CD4-positive, CD25-positive, alpha-beta regulatory T cell (primary cell): ENCODE results near the gene ANKRD39. TPM values are rescaled to one million over a fixed set of nuclear protein-coding genes. Genes with fewer than 3 reads are reported as not detected.

Experiments used
- ATAC-seq, 2 donors: fragments of 150-1000 bp; cut with Tn5 transposase; one replicate each; pipeline ENCODE4 v1.10.0; 2021; ENCODE audit warnings: low read depth in 2 of 2, moderate number of reproducible peaks in 2 of 2, moderate library complexity in 1 of 2
- DNase-seq, 3 donors: peaks; one replicate each; pipeline versions ENCODE4 v3.0.0 to v3.0.0-alpha.2; 2012 to 2022; ENCODE audit warnings: mixed read lengths in 1 of 3
- H3K27ac ChIP-seq: one replicate; pipeline ENCODE4 v1.7.0; 2013; ENCODE audit warnings: mild to moderate bottlenecking, low read length; ENCODE audit not compliant: insufficient read depth, poor library complexity, severe bottlenecking
- H3K27me3 ChIP-seq: one replicate; pipeline ENCODE4 v1.7.0; 2013; ENCODE audit warnings: low read length; ENCODE audit not compliant: control insufficient read depth, insufficient read depth
- H3K36me3 ChIP-seq: one replicate; pipeline ENCODE4 v1.7.0; 2013; ENCODE audit warnings: mild to moderate bottlenecking, low read length, moderate library complexity; ENCODE audit not compliant: control insufficient read depth, insufficient read depth
- H3K4me1 ChIP-seq: 2 replicates; pipeline ENCODE4 v1.7.0; 2013; ENCODE audit warnings: mild to moderate bottlenecking, low read length; ENCODE audit not compliant: insufficient read depth, control insufficient read depth, poor library complexity, severe bottlenecking
- H3K4me3 ChIP-seq: one replicate; pipeline ENCODE4 v1.7.0; 2013; ENCODE audit warnings: low read depth, mild to moderate bottlenecking, low read length, moderate library complexity
- H3K9me3 ChIP-seq, 2 experiments: 1 replicate in 1 of 2; 2 replicates in 1 of 2; pipeline ENCODE4 v1.7.0; 2013; ENCODE audit warnings: low read length in 2 of 2, mild to moderate bottlenecking in 1 of 2, moderate library complexity in 1 of 2; ENCODE audit not compliant: control insufficient read depth in 2 of 2
- H3K27ac Mint-ChIP-seq, 3 donors: one replicate each; pipeline ENCODE4 v1.8.0; 2020 to 2022; ENCODE audit warnings: mild to moderate bottlenecking in 3 of 3, mixed read lengths in 3 of 3, moderate library complexity in 2 of 3
- H3K27me3 Mint-ChIP-seq: one replicate; pipeline ENCODE4 v1.8.0; 2022; ENCODE audit warnings: mild to moderate bottlenecking, mixed read lengths
- H3K36me3 Mint-ChIP-seq: one replicate; pipeline ENCODE4 v1.8.0; 2020; ENCODE audit warnings: mixed read lengths
- H3K4me1 Mint-ChIP-seq, 4 donors: one replicate each; pipeline ENCODE4 v1.8.0; 2020 to 2022; ENCODE audit warnings: mixed read lengths in 4 of 4, mild to moderate bottlenecking in 1 of 4
- H3K4me3 Mint-ChIP-seq, 4 donors: one replicate each; pipeline ENCODE4 v1.8.0; 2020 to 2022; ENCODE audit warnings: mild to moderate bottlenecking in 4 of 4, mixed read lengths in 4 of 4, moderate library complexity in 3 of 4
- H3K9me3 Mint-ChIP-seq, 7 donors: one replicate each; pipeline ENCODE4 v1.8.0; 2020 to 2022; ENCODE audit warnings: mixed read lengths in 7 of 7, mild to moderate bottlenecking in 3 of 7, moderate library complexity in 2 of 7
- polyA plus RNA-seq, 4 donors: library from polyadenylated mRNA; unstranded; fragments of 300-500 nt; fragmentation: Illumina TruSeq; gene quantifications; one replicate each; pipeline ENCODE4 v1.2.3, GENCODE V29; 2021
- total RNA-seq: library from RNA; stranded (reverse); gene quantifications from one replicate; pipeline ENCODE4 v1.2.3, GENCODE V29; 2022

Gene ANKRD39
- total and polyA plus RNA-seq, 5 donors from 2014 or later, result 30.2 to 44.4 (median 35.0) TPM

- DNase-seq, result peak in 1 of 3 donors; percentile 69
- H3K9me3 Mint-ChIP-seq, result no peaks in the 10 kb centered on the region
- Histone ChIP-seq H3K4me3 (peak overlapping the region; percentile 82), H3K27ac (peak overlapping the region; percentile 81), H3K9me3 (no peaks in the 10 kb centered on the region), H3K27me3 (no peaks in the 10 kb centered on the region), H3K4me1 (peaks cover 37% of the 10 kb centered on the region), H3K36me3 (peaks cover 24% of the 10 kb centered on the region)
- no peak for ATAC-seq
- peaks cover 16 to 52% (median 34%) of the 10 kb centered on the region in 4 donors for H3K4me1 Mint-ChIP-seq
- H3K4me3 Mint-ChIP-seq, result peak overlapping the region; percentile 91 to 99 (median 94)
- no peaks in the 10 kb centered on the region for H3K27me3 Mint-ChIP-seq
- peaks cover 14% of the 10 kb centered on the region for H3K36me3 Mint-ChIP-seq
- peak overlapping the region; percentile 87 to 94 (median 88) for H3K27ac Mint-ChIP-seq
These were observed 795 bp downstream of the ANKRD39 start for GRCh38 chr2:96856776-96857666.

GRCh38 chr2:96853321-96853720, 4.5 kb downstream of the ANKRD39 start:
- H3K27me3 Mint-ChIP-seq, result no peaks in the 10 kb centered on the region
- peaks cover 18% of the 10 kb centered on the region for H3K4me1 ChIP-seq
- no peaks in the 10 kb centered on the region for H3K9me3 Mint-ChIP-seq
- peaks cover 15 to 39% (median 22%) of the 10 kb centered on the region in 4 donors for H3K4me1 Mint-ChIP-seq
- ATAC-seq (no peak), DNase-seq (no peak)
- H3K4me3 Mint-ChIP-seq, result peak overlapping the region in 2 of 4 donors; percentile 61 to 66
- peaks cover 17% of the 10 kb centered on the region for H3K36me3 Mint-ChIP-seq
- H3K27ac Mint-ChIP-seq, result no peak overlapping the region
- no peak overlapping the region for H3K27ac ChIP-seq
- no peaks in the 10 kb centered on the region for H3K9me3 ChIP-seq
- peaks cover 47% of the 10 kb centered on the region for H3K36me3 ChIP-seq
- no peak overlapping the region for H3K4me3 ChIP-seq
- no peaks in the 10 kb centered on the region for H3K27me3 ChIP-seq

GRCh38 chr2:96852667-96853066, 5.1 kb downstream of the ANKRD39 start:
- Mint-ChIP-seq H3K36me3 (peaks cover 22% of the 10 kb centered on the region), H3K9me3 (no peaks in the 10 kb centered on the region), H3K4me1 (peaks cover 16 to 42% (median 22%) of the 10 kb centered on the region in 4 donors), H3K4me3 (peak overlapping the region in 1 of 4 donors; percentile 66), H3K27ac (no peak overlapping the region), H3K27me3 (no peaks in the 10 kb centered on the region)
- Histone ChIP-seq H3K27me3 (no peaks in the 10 kb centered on the region), H3K4me3 (no peak overlapping the region), H3K36me3 (peaks cover 54% of the 10 kb centered on the region), H3K9me3 (no peaks in the 10 kb centered on the region), H3K27ac (no peak overlapping the region), H3K4me1 (peaks cover 18% of the 10 kb centered on the region)
- ATAC-seq (no peak), DNase-seq (no peak)

GRCh38 chr2:96848264-96848663, 9.6 kb downstream of the ANKRD39 start:
- Mint-ChIP-seq H3K36me3 (peaks cover 23% of the 10 kb centered on the region), H3K4me1 (peaks cover 0 to 12% (median 7%) of the 10 kb centered on the region in 4 donors)
- ATAC-seq, result no peak

GRCh38 chr2:96847586-96847985, 10.2 kb downstream of the ANKRD39 start:
- peaks cover 16% of the 10 kb centered on the region for H3K36me3 Mint-ChIP-seq
- no peak for ATAC-seq
- no peaks in the 10 kb centered on the region for H3K9me3 ChIP-seq
- no peak for DNase-seq
- H3K4me1 ChIP-seq, result no peaks in the 10 kb centered on the region
- H3K27ac Mint-ChIP-seq, result no peak overlapping the region
- no peaks in the 10 kb centered on the region for H3K27me3 Mint-ChIP-seq
- no peaks in the 10 kb centered on the region for H3K9me3 Mint-ChIP-seq
- no peaks in the 10 kb centered on the region for H3K27me3 ChIP-seq
- peaks cover 46% of the 10 kb centered on the region for H3K36me3 ChIP-seq
- H3K4me3 Mint-ChIP-seq, result no peak overlapping the region
- no peak overlapping the region for H3K4me3 ChIP-seq
- H3K27ac ChIP-seq, result no peak overlapping the region
- H3K4me1 Mint-ChIP-seq, result peaks cover 0 to 6% (median 4%) of the 10 kb centered on the region in 4 donors

More at GRCh38 chr2:96848264-96848663, 9.6 kb downstream of the ANKRD39 start:
- no peaks in the 10 kb centered on the region for H3K4me1 ChIP-seq
- no peaks in the 10 kb centered on the region for H3K27me3 ChIP-seq
- DNase-seq, result no peak
- H3K4me3 ChIP-seq, result no peak overlapping the region
- H3K27ac ChIP-seq, result no peak overlapping the region
- Mint-ChIP-seq H3K27ac (no peak overlapping the region), H3K4me3 (no peak overlapping the region), H3K9me3 (no peaks in the 10 kb centered on the region), H3K27me3 (no peaks in the 10 kb centered on the region)
- peaks cover 53% of the 10 kb centered on the region for H3K36me3 ChIP-seq
- H3K9me3 ChIP-seq, result no peaks in the 10 kb centered on the region

- Histone ChIP-seq H3K4me1 (no peaks in the 10 kb centered on the region), H3K27me3 (no peaks in the 10 kb centered on the region), H3K36me3 (peaks cover 40% of the 10 kb centered on the region), H3K4me3 (no peak overlapping the region), H3K27ac (no peak overlapping the region), H3K9me3 (no peaks in the 10 kb centered on the region)
- H3K4me3 Mint-ChIP-seq, result no peak overlapping the region
- peaks cover 13% of the 10 kb centered on the region for H3K36me3 Mint-ChIP-seq
- H3K27me3 Mint-ChIP-seq, result no peaks in the 10 kb centered on the region
- ATAC-seq, result no peak
- H3K9me3 Mint-ChIP-seq, result no peaks in the 10 kb centered on the region
- no peak for DNase-seq
- H3K27ac Mint-ChIP-seq, result no peak overlapping the region
- peaks cover 0 to 6% (median 3%) of the 10 kb centered on the region in 4 donors for H3K4me1 Mint-ChIP-seq
These were observed 11.0 kb downstream of the ANKRD39 start for GRCh38 chr2:96846825-96847224.

- Histone ChIP-seq H3K27me3 (no peaks in the 10 kb centered on the region), H3K4me3 (no peak overlapping the region), H3K36me3 (peaks cover 22% of the 10 kb centered on the region), H3K9me3 (no peaks in the 10 kb centered on the region), H3K27ac (no peak overlapping the region), H3K4me1 (peaks cover 8% of the 10 kb centered on the region)
- Mint-ChIP-seq H3K4me1 (peaks cover 0 to 15% (median 8%) of the 10 kb centered on the region in 4 donors), H3K27ac (no peak overlapping the region), H3K9me3 (no peaks in the 10 kb centered on the region), H3K36me3 (peaks cover 9% of the 10 kb centered on the region), H3K4me3 (no peak overlapping the region), H3K27me3 (no peaks in the 10 kb centered on the region)
- DNase-seq (no peak), ATAC-seq (no peak)
These were observed 13.4 kb downstream of the ANKRD39 start for GRCh38 chr2:96844405-96844808.
